IMR-90 (cell line): ENCODE measurements around the gene MUTYH.

Experiments used
- BHLHE40 ChIP-seq: fragments of 150-350 bp; IDR thresholded peaks from 2 replicates; pipeline ENCODE4 v1.6.1; 2016; ENCODE audit warnings: mild to moderate bottlenecking, low read depth, low read length
- CEBPB ChIP-seq: IDR thresholded peaks from 2 replicates; pipeline ENCODE4 v1.6.1; 2012; ENCODE audit warnings: low read depth, low read length, improper control_type of control experiment
- CTCF ChIP-seq: conservative IDR thresholded peaks from 2 replicates; pipeline ENCODE4 v1.5.1; 2012; ENCODE audit warnings: mild to moderate bottlenecking, low read depth, low read length, improper control_type of control experiment
- ELK1 ChIP-seq: fragments of 150-350 bp; IDR thresholded peaks from 2 replicates; pipeline ENCODE4 v1.6.1; 2016; ENCODE audit warnings: low read depth, mild to moderate bottlenecking, low read length, moderate library complexity, borderline replicate concordance
- POLR2A ChIP-seq: IDR thresholded peaks from 2 replicates; pipeline ENCODE4 v1.6.1; 2012; ENCODE audit warnings: mild to moderate bottlenecking, low read depth, low read length
- RAD21 ChIP-seq: IDR thresholded peaks from 2 replicates; pipeline ENCODE4 v1.6.1; 2012; ENCODE audit warnings: low read length, improper control_type of control experiment
- RCOR1 ChIP-seq: IDR thresholded peaks from 2 replicates; pipeline ENCODE4 v1.6.1; 2012; ENCODE audit warnings: mild to moderate bottlenecking, low read length, improper control_type of control experiment; ENCODE audit not compliant: insufficient replicate concordance
- RFX5 ChIP-seq: IDR thresholded peaks from 2 replicates; pipeline ENCODE4 v1.8.0; 2012; ENCODE audit warnings: low read depth, mild to moderate bottlenecking, low read length, moderate library complexity
- SMC3 ChIP-seq: fragments of 150-350 bp; IDR thresholded peaks from 2 replicates; pipeline ENCODE4 v1.6.1; 2016; ENCODE audit warnings: low read depth, mild to moderate bottlenecking, antibody characterized with exemption, low read length, moderate library complexity
- USF2 ChIP-seq: fragments of 150-350 bp; IDR thresholded peaks from 2 replicates; pipeline ENCODE4 v1.6.1; 2017; ENCODE audit warnings: mild to moderate bottlenecking, antibody characterized with exemption, low read length, low read depth

- TF ChIP-seq RCOR1 = no peak
- TF ChIP-seq CTCF = no peak
- TF ChIP-seq POLR2A = no peak
- no peak for TF ChIP-seq CEBPB
- no peak for TF ChIP-seq RAD21
- TF ChIP-seq RFX5 = no peak
- TF ChIP-seq BHLHE40 = no peak
- no peak for TF ChIP-seq SMC3
- TF ChIP-seq ELK1 = no peak
- TF ChIP-seq USF2 = no peak
These were observed 2.5 kb downstream of the MUTYH start for GRCh38 chr1:45337630-45338325.
